GM18951 (cell line): ENCODE results near the gene SLC4A4.

Source experiments
- POLR2A ChIP-seq: IDR thresholded peaks from 4 replicates; pipeline ENCODE4 v1.6.1; 2011; ENCODE audit warnings: mild to moderate bottlenecking; ENCODE audit not compliant: insufficient read length, insufficient read depth; ENCODE audit errors: extremely low read depth
- in situ Hi-C: fragments of 300-500 bp; cut with MboI; formaldehyde crosslinking; loops from one replicate; pipeline ENCODE4 v1.12.0; 2022; ENCODE audit warnings: low sequenced_read_pairs, mixed read lengths, inconsistent platforms; ENCODE audit not compliant: unreplicated experiment

SLC4A4 gene

DNA sequence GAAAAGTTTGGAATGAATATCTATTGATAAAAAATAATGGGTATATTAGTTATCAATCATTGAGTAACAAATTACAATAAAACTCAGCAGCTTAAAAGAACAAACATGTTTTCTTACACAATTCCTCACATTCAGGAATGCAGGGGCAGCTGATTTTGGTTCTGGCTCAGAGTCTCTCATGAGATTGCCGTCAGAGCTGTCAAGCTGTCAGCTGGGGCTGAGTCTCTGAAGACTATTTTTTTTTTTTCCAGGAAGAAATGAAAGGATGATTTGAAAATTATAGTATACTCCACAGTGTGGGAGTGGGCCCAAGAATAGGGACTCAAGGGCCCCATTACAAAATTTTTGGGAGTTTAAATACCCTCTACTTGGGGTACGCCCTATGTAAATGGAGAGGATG is 226.0 kb downstream of the SLC4A4 start:
- TF ChIP-seq POLR2A: no peak
- in situ Hi-C loops: no loop called here

DNA sequence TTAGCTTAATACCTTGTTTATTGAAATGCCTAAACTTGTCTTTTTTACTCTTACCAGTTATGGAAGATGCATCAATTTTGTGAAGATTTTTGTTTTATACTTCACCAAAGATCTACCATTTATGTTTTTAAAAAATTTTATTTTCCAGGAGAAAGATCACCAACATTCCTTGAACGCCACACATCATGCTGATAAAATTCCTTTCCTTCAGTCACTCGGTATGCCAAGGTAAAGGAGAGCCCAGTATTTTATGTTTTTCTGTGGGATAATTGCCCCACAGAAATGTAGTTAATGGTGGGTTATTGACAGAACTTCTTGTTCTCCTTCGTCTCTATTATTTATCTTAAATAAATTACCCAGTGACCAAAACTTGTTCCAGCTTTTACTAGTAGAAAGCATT is 228.0 kb downstream of the SLC4A4 start:
- TF ChIP-seq POLR2A: no peak
- in situ Hi-C loops: no loop called here

DNA sequence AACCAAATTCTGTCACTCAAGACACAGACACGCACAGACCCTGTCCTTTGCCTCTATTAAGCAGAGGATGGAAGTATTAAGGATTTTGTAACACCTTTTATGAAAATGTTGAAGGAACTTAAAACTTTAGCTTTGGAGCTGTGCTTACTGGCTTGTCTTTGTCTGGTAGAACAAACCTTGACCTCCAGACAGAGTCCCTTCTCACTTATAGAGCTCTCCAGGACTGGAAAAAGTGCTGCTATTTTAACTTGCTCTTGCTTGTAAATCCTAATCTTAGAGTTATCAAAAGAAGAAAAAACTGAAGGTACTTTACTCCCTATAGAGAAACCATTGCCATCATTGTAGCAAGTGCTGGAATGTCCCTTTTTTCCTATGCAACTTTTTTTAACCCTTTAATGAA is 229.3 kb downstream of the SLC4A4 start:
- in situ Hi-C loops: no loop called here

DNA sequence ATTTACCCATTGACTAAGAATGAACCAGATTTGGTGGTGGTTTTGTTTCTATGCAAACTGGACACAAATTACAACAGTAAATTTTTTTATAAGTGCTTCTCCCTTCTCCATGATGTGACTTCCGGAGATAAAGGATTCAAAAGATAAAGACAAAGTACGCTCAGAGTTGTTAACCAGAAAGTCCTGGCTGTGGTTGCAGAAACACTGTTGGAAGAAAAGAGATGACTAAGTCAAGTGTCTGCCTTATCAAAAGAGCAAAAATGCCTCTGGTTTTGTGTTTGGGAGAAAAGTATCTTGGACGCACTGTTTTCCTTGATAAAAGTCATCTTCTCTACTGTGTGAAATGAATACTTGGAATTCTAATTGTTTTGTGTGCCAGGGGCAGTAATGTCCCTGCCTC is 231.7 kb downstream of the SLC4A4 start:
- no peak for TF ChIP-seq POLR2A
- in situ Hi-C loops: no loop called here

More for the DNA sequence above, 229.3 kb downstream of the SLC4A4 start:
- TF ChIP-seq POLR2A: no peak

DNA sequence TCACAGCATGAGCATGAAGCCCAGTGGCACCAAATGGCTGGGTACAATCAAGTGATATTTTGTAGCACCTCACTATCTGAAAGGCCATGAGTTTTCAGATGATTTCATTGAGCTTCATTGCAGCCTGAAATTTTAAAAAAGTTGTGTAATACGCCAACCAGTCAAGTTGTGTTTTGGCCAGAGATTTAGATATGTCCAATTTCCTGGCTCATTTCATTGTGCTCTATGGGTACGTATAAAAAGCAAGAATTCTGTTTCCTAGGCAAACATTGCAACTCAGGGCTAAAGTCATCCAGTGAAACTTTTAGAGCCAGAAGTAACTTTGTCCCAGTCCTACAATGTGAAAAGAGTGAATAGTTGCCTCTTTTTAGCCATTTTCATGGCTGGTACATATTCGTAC is 232.5 kb downstream of the SLC4A4 start:
- no peak for TF ChIP-seq POLR2A
- in situ Hi-C loops: no loop called here

DNA sequence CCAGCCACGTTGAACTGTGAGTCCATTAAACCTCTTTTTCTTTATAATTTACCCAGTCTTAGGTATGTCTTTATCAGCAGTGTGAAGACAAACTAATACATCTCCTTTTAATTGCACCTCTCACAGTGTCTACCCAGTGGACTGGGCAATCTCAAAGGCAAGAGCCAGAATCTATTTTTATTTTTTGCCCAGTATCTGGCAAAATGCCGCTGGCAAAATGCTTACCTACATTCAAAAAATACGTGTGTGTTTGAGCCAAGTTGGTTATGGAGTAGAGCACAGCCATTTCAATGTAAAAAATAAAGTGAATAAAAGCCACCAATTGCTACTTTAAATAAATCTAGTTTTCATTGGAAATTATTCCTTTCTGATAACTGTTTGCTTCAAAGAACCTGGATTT is 245.2 kb downstream of the SLC4A4 start:
- no peak for TF ChIP-seq POLR2A
- in situ Hi-C loops: no loop called here

DNA sequence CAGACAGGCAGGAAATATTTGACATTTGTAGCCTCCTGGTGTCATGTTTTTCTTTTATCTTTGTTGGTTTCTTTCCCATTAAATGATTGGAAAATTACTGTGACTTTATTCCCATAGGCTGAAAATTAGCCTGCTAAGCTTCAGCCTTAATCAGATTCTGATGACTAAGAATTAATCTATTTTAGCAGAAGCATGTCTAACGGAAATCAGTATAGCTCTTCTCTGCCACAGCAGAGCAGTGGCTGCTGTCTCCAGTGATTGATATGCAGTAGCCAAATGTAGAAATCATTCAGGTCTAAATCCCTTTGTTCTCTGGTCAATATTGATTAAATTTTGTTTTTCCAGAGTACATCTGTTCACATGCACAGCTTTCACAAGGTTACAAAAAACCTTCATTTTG is 245.8 kb downstream of the SLC4A4 start:
- TF ChIP-seq POLR2A: no peak
- in situ Hi-C loops: no loop called here

DNA sequence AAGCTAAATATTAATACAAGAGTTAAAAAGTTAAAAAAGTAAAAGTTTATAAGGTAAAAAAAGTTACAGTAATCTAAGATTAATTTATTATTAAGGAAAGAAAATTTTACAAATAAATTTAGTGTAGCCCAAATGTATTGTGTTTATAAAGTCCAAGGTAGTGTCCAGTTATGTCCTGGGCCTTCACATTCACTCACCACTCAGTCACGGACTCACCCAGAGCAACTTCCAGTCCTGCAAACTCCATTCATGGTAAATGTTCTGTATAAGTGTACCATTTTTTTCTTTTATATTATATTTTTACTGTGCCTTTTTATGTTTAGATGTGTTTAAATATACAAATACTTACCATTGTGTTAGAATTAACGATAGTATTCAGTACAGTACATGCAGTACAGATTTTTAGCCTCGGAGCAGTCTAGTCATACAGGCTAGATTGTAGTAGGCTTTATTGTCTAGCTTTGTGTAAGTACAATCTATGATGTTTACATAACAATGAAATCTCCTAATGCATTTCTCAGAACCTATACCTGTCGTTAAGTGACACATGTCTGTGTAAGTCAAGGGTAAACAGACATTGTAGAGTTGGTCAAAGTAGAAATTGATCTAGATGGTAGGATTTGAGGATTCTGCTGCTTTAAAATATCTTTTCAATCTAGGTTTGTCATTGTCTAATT is 247.4 kb downstream of the SLC4A4 start:
- in situ Hi-C loops: no loop called here
- no peak for TF ChIP-seq POLR2A

DNA sequence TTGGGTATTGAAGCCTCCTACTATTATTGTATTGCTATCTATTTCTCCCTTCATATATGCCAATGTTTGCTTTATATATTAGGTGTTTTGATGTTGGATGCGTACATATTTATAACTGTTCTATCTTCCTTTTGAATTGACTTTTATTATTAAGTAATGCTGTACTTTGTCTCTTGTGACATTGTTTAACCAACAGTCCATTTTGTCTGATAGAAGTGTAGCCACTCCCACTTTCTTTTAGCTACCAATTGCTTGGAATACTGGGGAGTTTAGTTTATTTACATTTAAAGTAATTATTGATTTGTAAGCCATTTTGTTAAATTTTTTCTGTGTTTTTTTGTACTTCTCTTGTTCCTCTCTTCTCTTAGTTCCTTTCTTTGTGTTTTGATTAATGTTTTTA is 249.2 kb downstream of the SLC4A4 start:
- no peak for TF ChIP-seq POLR2A
- in situ Hi-C loops: no loop called here

DNA sequence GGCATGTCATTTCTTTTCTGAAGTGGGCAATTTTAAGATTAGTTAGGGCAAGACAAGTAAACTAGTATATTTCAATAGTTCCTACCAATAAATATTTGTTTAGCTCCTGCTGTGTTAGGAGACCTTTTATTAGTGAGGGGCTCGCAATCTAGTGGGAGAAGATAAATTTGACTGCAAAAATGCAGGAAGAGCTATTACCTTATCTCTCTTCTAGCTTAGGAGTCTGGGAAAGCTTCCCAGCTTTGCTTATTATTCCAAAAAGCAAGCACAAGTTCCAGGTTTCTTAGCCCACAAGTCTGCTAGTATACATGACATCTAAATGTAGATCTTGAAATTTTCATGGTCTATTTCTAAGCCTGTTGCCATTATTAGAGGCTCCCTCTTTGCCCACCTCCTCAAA is 254.0 kb downstream of the SLC4A4 start:
- no peak for TF ChIP-seq POLR2A
- in situ Hi-C loops: no loop called here

DNA sequence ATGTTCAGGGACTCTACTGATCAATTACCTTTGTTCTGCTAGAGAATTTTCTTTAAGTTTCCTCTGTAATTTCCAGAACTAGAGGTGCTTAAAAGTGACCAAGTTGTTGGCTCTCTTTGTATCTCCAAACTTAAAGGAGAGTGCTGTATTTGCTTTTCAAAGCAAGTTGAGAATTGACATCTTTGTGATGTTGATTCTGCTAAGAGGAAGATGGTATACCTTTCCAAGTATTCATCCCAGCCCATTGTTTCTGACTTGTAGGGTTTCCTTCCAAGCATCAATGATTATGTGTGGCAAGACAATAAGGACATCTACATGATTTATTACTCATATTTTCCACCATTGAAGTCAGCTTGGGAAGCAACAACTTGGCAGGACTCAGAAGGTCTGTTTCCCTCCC is 254.5 kb downstream of the SLC4A4 start:
- TF ChIP-seq POLR2A: no peak
- in situ Hi-C loops: no loop called here

DNA sequence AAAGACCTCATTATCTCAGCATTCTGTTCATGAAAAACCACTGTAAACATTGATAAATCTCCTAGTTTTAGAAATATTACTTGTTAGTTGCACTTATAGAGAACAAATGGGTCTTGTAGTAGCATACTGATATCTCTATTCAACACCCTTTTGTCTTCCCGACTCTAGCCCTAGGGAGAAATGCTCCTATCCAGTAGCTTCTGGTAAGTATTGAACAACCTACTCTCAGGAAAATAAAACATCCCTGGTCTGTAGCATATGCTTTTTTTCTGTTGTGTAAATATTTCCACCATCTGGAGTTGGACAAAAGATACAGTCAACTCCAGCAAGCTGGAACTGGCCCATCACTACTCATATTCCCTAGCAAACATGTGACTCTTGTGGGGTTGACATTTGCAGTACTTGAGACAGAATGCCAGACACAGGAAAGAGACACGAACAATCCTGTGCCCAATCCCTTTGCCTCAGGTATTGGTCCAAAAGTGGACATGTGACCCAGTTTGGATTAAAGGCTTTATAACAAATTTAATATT is 256.8 kb downstream of the SLC4A4 start:
- TF ChIP-seq POLR2A: no peak
- in situ Hi-C loops: no loop called here

DNA sequence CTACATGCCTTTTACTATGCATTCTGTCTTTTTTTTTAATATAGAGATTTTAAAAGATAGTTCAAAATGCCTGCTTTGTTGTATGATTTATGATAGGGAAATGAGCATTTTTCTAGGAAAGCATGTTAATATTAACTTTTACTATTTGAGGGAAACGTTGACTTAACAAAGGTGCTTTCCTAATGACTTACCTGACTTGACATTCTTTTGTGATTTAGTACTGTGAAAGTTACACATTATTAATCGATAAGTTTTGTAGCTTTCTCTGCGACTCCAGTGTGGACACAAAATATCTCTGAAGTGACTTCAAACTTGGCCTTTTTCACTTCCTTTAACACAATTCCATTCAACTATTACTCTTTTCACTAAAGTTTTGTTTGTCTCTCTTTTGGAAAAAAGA is 260.8 kb downstream of the SLC4A4 start:
- in situ Hi-C loops: no loop called here
- TF ChIP-seq POLR2A: no peak

DNA sequence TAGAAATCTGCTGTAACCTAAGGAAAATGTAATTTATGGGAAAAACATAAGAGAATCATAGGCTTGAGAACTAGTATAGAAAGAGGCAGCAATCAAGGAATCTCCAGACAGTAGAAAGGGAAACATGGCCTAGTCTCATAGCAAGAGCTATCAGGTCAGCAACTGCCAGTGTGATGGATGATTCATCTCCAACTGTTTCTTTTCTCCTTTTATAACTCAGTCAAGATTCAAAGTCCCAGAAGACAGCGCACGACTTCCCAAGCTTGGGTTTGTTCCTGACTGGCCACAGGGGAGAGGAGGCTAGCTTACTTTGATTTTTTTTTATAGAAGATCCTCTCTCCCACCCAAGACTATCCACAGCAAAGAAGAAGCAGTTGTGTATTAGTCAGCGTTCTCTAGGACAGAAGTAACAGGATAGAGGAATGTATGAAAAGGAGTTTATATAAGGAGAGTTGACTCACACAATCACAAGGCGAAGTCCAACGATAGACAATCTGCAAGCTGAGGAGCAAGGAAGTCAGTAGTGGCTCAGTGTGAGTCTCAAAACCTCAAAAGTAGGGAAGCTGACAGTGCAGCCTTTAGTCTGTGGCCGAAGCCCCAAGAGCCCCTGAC is 263.6 kb downstream of the SLC4A4 start:
- no peak for TF ChIP-seq POLR2A
- in situ Hi-C loops: no loop called here
